NCI-H2196 treated with DMSO at 0.1 percent for 48 hours (cell line): ENCODE measurements around the gene ECE2.
"Not testable (repeated sequence)": the region's sequence is repeated elsewhere in the genome, so short reads cannot be mapped to it uniquely, and the experiment has no call there.

Experiments used
- DNase-seq: peaks from one replicate; lab custom pipeline; 2025; ENCODE audit not compliant: unreplicated experiment; lab: John Stamatoyannopoulos, UW

Gene ECE2

DNA sequence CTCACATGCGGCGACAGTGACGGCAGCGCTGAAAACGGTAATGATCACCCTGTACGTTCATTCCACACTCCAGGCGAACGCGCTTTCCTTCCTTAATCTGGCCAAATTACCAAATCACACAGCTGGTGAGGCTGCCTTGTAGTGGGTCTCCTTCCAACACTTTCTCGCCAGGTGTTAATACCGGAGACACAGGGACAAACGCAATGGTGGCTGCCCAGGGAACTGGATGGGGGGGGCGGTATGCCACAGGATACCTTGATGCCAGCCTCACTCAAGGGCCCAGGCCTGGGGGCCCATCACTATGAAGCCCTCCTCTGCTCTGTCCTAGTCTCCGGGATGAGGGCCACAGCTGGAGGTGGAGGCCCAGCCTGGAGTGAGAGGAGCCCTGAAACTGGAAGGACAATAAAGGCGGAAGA is 13.1 kb upstream of the ECE2 start:
- no peak for DNase-seq

DNA sequence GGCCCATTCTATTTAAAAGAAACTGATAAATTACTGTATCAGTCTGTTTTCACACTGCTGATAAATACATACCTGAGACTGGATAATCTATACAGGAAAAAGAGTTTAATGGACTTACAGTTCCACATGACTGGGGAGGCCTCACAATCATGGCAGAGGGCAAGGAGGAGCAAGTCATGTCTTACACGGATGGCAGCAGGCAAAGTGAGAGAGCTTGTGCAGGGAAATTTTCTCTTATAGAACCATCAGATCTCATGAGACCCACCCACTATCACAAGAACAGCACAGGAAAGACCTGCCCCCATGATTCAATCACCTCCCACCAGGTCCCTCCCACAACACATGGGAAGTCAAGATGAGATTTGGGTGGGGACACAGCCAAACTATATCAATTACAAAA is 8.6 kb upstream of the ECE2 start:
- DNase-seq = not testable (repeated sequence)

DNA sequence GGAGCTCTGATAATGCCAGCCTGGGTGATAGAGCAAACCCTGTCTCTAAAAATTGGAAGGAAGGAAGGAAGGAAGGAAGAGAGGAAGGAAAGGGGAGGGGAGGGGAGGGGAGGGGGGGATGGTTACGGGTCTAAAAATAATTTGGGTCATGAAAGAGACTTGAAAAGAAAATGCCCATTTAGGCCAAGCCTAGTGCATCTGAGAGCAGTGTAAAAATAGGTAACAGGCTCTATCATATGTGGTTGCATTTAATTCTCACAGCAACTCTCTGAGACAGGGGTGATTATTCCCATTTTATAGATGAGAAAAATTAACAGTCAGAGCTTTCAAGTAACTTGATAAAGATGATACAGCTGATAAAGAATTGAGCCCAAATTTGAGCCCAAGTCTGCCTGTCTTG is 3.6 kb upstream of the ECE2 start:
- DNase-seq = no peak

DNA sequence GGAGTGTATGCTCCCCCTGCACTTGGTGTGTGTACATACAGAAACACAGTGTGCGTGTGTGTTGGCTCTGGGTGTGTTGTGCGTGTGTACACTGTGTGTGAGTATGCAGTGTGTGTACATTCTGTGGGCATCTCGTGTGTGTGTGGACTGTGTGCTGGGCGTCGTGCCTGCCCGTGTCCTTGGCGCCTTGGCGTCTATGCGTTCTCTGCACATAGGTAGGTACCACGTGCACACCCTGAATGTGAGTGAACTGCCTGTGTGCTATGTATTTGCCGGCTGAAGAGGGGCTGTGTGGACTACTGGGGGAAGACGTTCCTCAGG is 481 bp upstream of the ECE2 start:
- DNase-seq = no peak

DNA sequence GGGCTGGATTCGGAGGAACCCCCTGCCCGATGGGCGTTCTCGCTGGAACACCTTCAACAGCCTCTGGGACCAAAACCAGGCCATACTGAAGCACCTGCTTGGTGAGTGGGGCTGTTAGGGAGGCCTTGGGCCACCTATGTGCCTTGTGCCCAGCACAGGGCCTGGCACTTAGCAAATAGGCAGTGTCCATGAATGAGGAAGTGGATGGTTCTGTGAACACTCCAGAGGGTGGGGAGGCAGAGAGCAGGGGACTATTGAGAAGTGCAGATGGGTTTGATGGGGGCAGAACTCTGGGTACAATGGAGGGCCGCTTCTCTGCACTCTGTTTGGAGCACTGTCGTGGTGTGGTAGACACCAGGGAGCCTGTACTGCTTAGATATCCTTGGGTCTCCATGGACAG is 1.5 kb downstream of the ECE2 start:
- DNase-seq = no peak

DNA sequence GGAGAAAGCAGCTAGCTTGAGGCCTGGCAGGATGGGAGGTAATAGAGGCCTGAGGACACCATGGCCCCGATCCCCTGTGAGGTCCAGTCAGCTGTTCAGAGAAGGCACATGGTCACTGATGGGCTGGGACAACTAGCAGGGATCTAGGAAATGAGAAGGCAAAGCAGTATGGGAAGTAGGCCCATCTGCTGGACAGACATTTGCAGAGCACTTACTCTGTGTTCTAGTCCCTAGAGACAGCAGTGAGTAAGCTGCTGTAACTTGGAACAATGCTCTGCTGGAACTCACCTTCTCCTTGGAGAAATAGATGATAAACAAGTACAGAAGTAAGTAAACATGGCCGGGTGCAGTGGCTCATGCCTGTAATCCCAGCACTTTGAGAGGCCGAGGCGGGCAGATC is 7.1 kb downstream of the ECE2 start:
- DNase-seq = no peak

DNA sequence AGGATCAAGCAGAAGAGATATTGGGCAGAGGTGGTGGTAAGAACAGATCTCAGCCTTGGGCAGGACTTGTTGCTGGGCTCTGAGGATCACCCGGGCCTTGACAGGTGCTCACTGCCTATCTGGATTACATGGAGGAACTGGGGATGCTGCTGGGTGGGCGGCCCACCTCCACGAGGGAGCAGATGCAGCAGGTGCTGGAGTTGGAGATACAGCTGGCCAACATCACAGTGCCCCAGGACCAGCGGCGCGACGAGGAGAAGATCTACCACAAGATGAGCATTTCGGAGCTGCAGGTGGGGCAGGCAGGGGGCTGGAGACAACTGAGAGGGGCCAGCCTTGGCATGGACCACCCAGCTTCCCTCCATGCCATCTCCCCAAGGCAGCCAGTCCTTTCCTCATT is 7.9 kb downstream of the ECE2 start:
- DNase-seq = no peak

DNA sequence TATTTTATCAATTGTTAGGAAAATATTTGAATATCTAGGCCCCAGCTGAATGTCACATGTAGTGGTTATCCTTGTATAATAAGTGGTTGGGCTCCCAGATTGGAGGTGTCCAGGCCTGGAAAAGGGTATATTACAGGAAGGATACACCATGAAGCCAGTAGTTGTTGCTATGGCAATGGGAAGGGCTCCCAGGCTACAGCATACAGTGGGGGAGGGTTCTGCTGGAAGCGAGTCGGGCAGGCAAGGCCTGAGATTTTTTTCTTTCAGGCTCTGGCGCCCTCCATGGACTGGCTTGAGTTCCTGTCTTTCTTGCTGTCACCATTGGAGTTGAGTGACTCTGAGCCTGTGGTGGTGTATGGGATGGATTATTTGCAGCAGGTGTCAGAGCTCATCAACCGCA is 8.9 kb downstream of the ECE2 start:
- peak; percentile 95 for DNase-seq

DNA sequence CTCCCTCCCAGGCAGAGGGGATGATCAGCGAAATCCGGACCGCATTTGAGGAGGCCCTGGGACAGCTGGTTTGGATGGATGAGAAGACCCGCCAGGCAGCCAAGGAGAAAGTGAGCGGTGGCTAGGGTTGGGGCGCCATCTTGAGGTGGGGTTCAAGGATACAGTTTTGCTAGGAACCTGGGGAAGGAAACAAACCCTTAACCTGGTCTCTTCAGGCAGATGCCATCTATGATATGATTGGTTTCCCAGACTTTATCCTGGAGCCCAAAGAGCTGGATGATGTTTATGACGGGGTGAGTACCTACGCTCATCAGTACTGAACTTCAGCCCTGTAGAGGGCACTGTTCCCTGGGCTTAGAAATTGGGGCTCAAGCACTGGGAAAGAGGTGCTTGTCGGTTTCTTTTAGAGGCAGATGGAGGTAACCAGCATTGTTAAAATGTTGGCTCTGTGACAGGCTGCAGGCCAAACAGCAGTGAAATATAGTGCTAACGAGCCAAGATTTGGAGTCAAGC is 13.7 kb downstream of the ECE2 start:
- DNase-seq = peak; percentile 59

DNA sequence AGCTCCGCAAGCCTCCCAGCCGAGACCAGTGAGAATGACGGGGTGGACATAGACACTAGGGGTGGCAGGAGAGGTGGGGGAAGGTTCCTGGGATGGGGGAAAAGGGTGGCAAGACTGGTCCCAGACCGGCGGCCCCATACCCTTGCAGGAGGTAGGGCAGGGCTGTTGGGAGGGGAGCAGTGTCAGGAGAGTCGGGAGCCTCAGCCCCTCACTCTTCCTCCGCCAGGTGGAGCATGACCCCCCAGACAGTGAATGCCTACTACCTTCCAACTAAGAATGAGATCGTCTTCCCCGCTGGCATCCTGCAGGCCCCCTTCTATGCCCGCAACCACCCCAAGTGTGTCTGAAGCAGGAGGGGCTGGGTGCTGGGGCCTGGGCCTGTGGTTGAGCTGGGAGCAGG is 14.5 kb downstream of the ECE2 start:
- no peak for DNase-seq

DNA sequence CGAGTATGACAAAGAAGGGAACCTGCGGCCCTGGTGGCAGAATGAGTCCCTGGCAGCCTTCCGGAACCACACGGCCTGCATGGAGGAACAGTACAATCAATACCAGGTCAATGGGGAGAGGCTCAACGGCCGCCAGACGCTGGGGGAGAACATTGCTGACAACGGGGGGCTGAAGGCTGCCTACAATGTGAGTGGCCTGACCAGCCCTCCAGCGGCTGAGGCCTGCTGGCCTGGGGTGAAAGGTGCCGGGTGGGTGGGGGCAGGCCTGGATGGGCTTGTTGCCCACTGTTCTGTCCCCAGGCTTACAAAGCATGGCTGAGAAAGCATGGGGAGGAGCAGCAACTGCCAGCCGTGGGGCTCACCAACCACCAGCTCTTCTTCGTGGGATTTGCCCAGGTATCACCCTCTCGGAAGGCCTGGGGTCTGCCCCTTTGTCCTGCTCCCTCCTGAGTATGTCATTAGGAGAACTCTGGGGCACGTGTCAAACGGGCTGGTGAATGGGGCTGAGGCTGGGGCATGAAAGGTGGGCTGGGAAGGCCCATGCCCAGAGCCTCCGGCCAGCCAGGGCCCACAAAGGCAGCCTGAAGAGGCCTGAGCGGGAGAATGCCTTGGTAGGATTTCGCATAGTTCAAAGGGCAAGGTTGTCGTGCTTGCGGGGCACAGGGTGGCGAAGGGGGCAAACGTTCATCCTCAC is 15.4 kb downstream of the ECE2 start:
- no peak for DNase-seq

DNA sequence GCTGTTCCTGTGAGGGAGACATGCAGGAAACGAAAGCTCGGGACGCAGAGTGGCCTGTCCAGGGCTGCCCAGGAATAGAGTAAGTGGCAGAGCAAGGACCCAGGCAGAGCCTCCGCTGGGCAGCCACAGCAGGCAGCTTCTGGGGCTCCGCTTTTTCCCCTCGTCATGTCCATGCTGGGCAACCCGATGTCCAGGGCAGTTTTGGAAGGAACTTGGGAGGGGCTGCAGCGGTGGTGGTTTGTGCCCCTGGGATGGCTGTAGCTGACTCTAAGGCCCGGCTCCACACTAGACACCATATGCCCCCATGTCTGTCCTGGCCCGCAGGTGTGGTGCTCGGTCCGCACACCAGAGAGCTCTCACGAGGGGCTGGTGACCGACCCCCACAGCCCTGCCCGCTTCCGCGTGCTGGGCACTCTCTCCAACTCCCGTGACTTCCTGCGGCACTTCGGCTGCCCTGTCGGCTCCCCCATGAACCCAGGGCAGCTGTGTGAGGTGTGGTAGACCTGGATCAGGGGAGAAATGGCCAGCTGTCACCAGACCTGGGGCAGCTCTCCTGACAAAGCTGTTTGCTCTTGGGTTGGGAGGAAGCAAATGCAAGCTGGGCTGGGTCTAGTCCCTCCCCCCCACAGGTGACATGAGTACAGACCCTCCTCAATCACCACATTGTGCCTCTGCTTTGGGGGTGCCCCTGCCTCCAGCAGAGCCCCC is 16.1 kb downstream of the ECE2 start:
- no peak for DNase-seq

DNA sequence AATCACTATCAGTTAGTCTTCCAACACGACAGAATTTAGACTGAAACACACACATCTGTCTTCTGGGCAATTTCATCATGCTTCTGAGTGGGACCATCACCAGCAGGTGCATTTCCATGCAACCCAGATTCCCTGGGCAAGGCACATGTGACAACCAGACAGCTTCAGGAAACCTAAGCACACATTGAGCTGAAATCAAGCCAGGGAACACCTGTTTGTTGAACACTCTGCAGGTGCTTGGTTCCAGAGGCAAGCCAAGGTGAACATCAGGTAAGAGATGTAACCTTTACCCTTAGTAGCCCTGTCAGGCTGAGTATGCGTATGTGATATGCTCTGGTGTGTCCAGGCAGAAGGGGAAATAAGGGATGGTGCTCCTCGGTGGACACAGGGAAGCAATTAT is 19.9 kb downstream of the ECE2 start:
- DNase-seq = peak; percentile 51

DNA sequence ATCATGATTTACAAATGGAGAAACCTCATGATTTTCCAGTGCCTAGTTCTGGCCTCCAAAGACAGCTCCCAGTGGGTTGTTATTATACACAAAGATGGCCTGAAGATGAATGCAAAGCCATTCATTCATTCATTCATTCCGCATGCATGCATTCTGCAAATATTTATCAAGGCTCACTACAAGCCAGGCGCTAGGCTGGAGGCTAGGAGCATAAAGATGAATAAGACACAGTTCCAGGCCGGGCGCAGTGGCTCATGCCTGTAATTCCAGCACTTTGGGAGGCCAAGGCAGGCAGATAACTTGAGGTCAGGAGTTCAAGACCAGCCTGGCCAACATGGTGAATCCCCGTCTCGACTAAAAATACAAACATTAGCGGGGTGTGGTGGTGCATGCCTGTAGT is 20.8 kb downstream of the ECE2 start:
- DNase-seq = no peak

DNA sequence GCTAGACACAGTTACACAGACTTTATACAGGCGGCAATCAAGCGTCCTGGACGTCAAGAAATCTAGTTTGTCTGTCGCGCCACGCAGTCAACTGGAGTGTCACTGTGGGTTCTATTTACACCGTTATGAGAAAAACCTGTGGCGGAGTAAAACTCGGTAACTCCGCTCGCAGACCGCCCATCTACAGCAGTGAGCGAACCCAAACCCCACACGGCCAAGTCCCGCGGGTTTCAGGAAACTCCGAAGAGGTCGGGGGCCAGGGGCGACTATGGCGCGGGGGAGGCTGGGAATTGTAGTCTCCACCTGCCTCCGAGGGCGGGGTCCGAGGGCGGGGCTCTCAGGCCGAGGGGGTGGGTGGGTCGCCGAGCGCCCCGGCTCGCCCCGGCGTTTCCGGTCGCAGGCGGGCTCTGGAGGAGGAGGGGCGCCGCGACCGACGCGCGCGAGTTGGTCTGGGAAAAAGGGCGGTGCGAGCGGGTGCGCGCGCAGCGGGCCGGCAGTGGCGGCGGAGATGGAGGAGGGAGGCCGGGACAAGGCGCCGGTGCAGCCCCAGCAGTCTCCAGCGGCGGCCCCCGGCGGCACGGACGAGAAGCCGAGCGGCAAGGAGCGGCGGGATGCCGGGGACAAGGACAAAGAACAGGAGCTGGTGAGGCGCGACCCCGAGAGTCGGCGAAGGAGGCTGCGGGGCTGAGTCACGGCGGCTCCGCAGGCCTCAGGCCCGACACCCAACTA is 23.1 kb downstream of the ECE2 start, which contains the start of gene PSMD2:
Gene PSMD2, plus strand, starts transcription at position 483 of the 729 bp plus-strand sequence. Its CDS starts 26 bp downstream, at position 509.
- DNase-seq = peak; percentile 100

DNA sequence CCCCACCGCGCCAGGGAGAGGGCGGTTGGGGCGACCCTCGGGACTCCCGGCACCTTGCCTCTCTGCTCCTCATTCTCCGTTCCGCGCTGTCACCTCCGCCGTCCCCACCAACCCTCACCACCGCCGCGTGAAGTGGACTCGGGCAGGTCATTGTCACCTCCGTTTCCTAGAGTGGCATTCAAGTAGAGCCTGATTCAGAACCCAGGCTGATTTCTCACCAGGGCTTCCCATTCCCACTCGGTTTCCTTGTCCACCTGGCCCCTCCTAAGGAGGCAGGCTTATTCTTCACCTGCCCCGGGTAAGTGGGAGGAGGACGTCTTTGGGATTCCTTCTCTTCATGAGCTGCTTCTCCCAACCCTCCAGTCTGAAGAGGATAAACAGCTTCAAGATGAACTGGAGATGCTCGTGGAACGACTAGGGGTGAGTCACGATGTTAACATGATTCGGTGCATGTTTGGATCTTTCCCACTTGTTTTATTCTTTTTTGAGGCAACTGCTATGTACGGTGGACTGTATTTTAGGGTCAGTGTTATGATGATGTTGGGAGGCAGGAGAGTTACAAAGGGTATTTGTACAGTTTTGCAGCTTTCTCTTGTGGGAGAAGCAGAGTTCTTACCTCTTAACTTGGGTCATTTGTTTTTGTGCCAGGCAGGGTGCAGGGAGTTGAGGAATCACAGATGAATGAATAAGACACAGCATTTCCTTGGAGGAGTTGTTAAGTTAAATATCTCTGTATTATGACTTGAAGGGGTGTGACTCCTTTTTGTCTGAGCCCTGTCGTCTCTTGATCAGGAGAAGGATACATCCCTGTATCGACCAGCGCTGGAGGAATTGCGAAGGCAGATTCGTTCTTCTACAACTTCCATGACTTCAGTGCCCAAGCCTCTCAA is 23.9 kb downstream of the ECE2 start:
- DNase-seq = no peak

DNA sequence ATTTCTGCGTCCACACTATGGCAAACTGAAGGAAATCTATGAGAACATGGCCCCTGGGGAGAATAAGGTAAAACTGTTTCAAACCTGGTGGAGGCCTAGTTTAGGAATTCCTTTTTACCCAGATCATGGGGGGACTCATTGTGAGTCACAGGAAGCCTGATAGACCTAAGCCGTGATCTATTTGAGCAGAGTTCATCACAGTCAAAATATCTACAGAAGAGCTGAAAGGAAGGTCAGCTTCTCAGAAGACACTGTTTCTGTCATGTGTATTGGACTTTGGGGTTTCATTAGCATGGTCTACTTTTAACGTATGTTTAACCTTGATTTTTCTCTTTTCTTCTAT is 24.5 kb downstream of the ECE2 start:
- no peak for DNase-seq

DNA sequence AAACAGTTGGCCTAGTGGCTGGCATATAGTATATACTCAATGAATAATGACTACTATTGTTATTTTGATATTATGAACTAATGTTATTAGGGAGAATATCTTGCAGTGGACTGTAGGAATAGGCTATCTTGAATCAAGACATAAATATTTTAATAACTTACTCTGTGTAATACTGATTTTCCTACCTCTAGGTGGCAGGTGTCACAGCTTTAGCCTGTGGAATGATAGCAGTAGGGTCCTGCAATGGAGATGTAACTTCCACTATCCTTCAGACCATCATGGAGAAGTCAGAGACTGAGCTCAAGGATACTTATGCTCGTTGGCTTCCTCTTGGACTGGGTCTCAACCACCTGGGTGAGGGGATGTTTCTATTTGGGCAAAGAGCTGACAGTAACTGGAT is 29.8 kb downstream of the ECE2 start:
- DNase-seq = peak; percentile 43

DNA sequence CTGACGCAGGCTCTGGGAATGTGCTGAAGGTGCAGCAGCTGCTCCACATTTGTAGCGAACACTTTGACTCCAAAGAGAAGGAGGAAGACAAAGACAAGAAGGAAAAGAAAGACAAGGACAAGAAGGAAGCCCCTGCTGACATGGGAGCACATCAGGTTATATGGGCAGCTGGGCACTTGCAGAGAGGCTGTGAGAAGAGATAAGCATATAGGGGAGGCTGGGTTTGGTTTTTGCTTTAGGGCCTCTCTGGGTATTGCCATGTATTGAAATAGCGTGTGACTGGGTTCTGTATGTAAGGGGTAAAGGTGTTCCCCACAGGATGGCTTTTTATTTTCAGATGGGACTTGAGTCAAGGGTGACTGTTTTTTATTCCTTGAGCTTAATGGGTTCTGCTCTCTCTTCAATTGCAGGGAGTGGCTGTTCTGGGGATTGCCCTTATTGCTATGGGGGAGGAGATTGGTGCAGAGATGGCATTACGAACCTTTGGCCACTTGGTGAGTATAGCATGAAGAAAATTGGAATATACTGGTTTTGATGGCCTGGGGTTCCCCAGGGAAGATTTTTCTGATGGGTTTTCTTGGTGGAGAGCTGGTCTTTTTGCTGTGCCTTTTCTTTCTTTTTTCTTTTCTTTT is 30.6 kb downstream of the ECE2 start:
- no peak for DNase-seq

DNA sequence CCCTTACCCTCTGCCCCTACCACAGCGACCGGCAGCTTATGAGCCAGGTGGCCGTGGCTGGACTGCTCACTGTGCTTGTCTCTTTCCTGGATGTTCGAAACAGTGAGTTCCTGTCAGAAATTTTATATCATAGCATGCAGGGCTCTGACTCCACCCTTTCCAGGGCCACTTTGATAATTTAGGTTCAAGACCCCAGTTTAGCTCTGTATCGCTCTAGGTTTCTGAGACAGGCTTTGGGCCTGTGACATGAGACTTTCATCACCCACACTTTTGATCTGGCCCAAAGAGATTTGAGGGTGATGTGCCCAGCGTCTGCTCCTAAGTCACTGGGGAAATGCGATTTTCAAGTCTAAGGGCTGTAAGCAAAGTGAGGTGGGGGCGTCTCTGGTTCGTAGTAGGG is 32.1 kb downstream of the ECE2 start:
- no peak for DNase-seq

DNA sequence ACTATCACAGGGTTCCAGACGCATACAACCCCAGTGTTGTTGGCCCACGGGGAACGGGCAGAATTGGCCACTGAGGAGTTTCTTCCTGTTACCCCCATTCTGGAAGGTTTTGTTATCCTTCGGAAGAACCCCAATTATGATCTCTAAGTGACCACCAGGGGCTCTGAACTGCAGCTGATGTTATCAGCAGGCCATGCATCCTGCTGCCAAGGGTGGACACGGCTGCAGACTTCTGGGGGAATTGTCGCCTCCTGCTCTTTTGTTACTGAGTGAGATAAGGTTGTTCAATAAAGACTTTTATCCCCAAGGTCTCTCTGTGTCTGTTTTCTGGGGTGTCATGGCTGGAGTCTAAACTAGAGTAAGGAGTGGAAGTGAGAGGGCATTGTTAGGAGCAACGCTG is 32.9 kb downstream of the ECE2 start:
- no peak for DNase-seq
